ENCODE results near the gene SACM1L.

DNA sequence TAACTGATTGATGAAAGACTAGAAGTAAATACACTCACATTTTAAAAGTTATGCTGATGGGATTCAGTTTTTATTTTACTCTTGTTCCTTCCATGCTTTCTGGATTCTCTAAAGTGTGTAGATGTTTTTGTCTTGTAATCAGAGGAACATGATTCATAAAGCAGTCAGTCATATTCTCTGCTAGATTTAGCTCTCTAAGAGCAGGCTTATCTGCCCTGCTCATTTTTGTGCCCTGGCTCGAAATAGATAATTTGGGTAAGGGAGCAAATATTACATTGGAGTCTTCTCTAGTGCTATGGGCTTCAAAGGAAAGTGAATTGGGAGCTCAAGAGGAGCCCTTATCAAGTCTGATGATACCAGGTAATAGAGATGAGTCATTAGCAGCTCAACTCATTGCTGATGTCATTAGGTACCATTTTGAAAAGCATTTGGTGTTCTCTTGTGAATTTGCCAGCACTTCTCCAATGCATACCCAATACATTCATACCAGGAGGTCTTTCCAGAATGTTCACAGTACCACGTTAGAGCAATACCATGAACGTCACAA is 27.7 kb downstream of the SACM1L start:
- TF ChIP-seq, protein P1, sequence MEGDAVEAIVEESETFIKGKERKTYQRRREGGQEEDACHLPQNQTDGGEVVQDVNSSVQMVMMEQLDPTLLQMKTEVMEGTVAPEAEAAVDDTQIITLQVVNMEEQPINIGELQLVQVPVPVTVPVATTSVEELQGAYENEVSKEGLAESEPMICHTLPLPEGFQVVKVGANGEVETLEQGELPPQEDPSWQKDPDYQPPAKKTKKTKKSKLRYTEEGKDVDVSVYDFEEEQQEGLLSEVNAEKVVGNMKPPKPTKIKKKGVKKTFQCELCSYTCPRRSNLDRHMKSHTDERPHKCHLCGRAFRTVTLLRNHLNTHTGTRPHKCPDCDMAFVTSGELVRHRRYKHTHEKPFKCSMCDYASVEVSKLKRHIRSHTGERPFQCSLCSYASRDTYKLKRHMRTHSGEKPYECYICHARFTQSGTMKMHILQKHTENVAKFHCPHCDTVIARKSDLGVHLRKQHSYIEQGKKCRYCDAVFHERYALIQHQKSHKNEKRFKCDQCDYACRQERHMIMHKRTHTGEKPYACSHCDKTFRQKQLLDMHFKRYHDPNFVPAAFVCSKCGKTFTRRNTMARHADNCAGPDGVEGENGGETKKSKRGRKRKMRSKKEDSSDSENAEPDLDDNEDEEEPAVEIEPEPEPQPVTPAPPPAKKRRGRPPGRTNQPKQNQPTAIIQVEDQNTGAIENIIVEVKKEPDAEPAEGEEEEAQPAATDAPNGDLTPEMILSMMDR (conservative IDR thresholded peaks at IDR 0.05; ENCODE audit: low read depth, low read length): no peak
- TF ChIP-seq EZH2 (IDR thresholded peaks at IDR 0.05; ENCODE audit: low read length, unreplicated experiment): no peak
